GM12878 (cell line): ENCODE measurements around the gene ESR2. TPM values are rescaled to one million over a fixed set of nuclear protein-coding genes. Genes with fewer than 3 reads are reported as not detected.

Experiments
- ATAC-seq: fragments of 200-7000 bp; cut with Tn5 transposase; 3 replicates; pipeline ENCODE4 v1.9.1; 2020; ENCODE audit warnings: mild to moderate bottlenecking, moderate library complexity
- BruUV-seq: library from RNA; stranded (reverse); fragments of 400-500 nt; replicated peaks from 2 replicates; lab custom pipeline; 2021; lab: Mats Ljungman, UMichigan
- CTCF ChIA-PET: fragments of 300-600 bp; sonication (Branson Sonifier 250); formaldehyde crosslinking; extraction: SDS; loops from one replicate; lab custom pipeline; 2021; ENCODE audit warnings: inconsistent platforms; lab: Yijun Ruan, JAX
- POLR2A ChIA-PET: fragments of 350-600 bp; formaldehyde crosslinking; extraction: SDS; loops from one replicate; lab custom pipeline; 2021; ENCODE audit warnings: inconsistent platforms; lab: Charles Lee
- RAD21 ChIA-PET: fragments of 300-600 bp; sonication (Branson Sonifier 250); formaldehyde crosslinking; loops from one replicate; lab custom pipeline; 2023; ENCODE audit warnings: antibody characterized with exemption; ENCODE audit not compliant: unreplicated experiment; lab: Charles Lee
- SMC1A ChIA-PET: fragments of 300-600 bp; sonication (Branson Sonifier 250); formaldehyde crosslinking; loops from one replicate; lab custom pipeline; 2023; ENCODE audit not compliant: unreplicated experiment, uncharacterized antibody; lab: Charles Lee
- DNase-seq: peaks from one replicate; pipeline ENCODE4 v3.0.0-alpha.2; 2011; ENCODE audit warnings: low read depth, low spot score
- FAIRE-seq: peaks from 3 replicates; lab custom pipeline; 2011; peaks lifted over from hg19 to GRCh38; lab: Jason Lieb, UNC
- H2AFZ ChIP-seq: 2 replicates; pipeline ENCODE4 v1.6.0; 2011; ENCODE audit warnings: low read depth, low read length, control low read depth; ENCODE audit not compliant: control insufficient read depth
- H3K27ac ChIP-seq: 2 replicates; pipeline ENCODE4 v1.5.1; 2011; ENCODE audit warnings: control low read depth; ENCODE audit not compliant: control insufficient read depth, insufficient read depth
- H3K27me3 ChIP-seq, 2 experiments: replicated peaks in 1 of 2; 2 replicates each; pipeline versions ENCODE4 v1.6.0 to v1.6.1; 2011; ENCODE audit warnings: low read length in 1 of 2; ENCODE audit not compliant: control insufficient read depth in 2 of 2, insufficient read depth in 2 of 2
- H3K36me3 ChIP-seq, 2 experiments: 2 replicates each; pipeline ENCODE4 v1.5.1; 2011; ENCODE audit warnings: low read length in 1 of 2; ENCODE audit not compliant: control insufficient read depth in 2 of 2, insufficient read depth in 2 of 2
- H3K4me1 ChIP-seq: 2 replicates; pipeline ENCODE4 v1.6.1; 2011; ENCODE audit warnings: mild to moderate bottlenecking, low read length, moderate library complexity, mixed read lengths; ENCODE audit not compliant: control insufficient read depth, insufficient read depth
- H3K4me2 ChIP-seq: 2 replicates; pipeline ENCODE4 v1.6.0; 2011; ENCODE audit warnings: control low read depth; ENCODE audit not compliant: control insufficient read depth, insufficient read depth
- H3K4me3 ChIP-seq: fragments of 200-600 bp; sonication (generic); 2 replicates; pipeline ENCODE4 v1.5.1; 2016
- H3K79me2 ChIP-seq: 2 replicates; pipeline ENCODE4 v1.6.0; 2011; ENCODE audit warnings: low read length; ENCODE audit not compliant: control insufficient read depth, insufficient read depth
- H3K9ac ChIP-seq: 2 replicates; pipeline ENCODE4 v1.8.0; 2011; ENCODE audit warnings: low read length, control low read depth, mixed read lengths; ENCODE audit not compliant: control insufficient read depth, insufficient read depth
- H3K9me3 ChIP-seq: replicated peaks from 3 replicates; pipeline ENCODE4 v1.5.1; 2011; ENCODE audit warnings: mild to moderate bottlenecking, low read length; ENCODE audit not compliant: control insufficient read depth, insufficient read depth
- H4K20me1 ChIP-seq: 2 replicates; pipeline ENCODE4 v1.6.0; 2011; ENCODE audit not compliant: control insufficient read depth, insufficient read depth
- CTCF ChIP-seq, 3 experiments: IDR thresholded peaks in 2 of 3; conservative IDR thresholded peaks in 1 of 3; 2 replicates each; pipeline ENCODE4 v1.5.1; 2011; ENCODE audit warnings: low read depth in 3 of 3, low read length in 3 of 3, mild to moderate bottlenecking in 3 of 3, control low read depth in 2 of 3, moderate library complexity in 2 of 3, inconsistent platforms in 1 of 3, mixed read lengths in 1 of 3; ENCODE audit not compliant: control insufficient read depth in 2 of 3, insufficient read depth in 1 of 3; ENCODE audit errors: extremely low read depth in 1 of 3
- WGBS: methylation state at CpG from one replicate; pipeline ENCODE4 v1.1.6; 2016; ENCODE audit warnings: low lambda C conversion rate; ENCODE audit not compliant: insufficient replicate concordance, insufficient coverage; ENCODE audit errors: missing lambda C conversion rate; 5-methylcytosine and 5-hydroxymethylcytosine counted together
- in situ Hi-C: fragments of 300-500 bp; cut with MboI; formaldehyde crosslinking; loops from 9 replicates; pipeline ENCODE4 v1.14.3; 2018; ENCODE audit warnings: mixed read lengths
- intact Hi-C: fragments of 100-400 bp; cut with micrococcal nuclease; formaldehyde crosslinking; loops from one replicate; pipeline ENCODE4 v1.14.2; 2022; ENCODE audit not compliant: unreplicated experiment
- polyA plus RNA-seq, 11 experiments: library from polyadenylated mRNA; depleted of rRNA in 4 of 11; unstranded in 6 of 11; stranded (reverse) in 5 of 11; fragments of >200 nt; fragmentation: Nextera tagmentation in 4 of 11; fragmentation: Illumina TruSeq in 1 of 11; extraction: Ambion mirVana in 4 of 11; extraction: Trizol in 1 of 11; gene quantifications; 1 replicate in 1 of 11; 2 replicates in 10 of 11; pipeline versions ENCODE4 v1.2.1 to v1.2.3, GENCODE V29; 2011 to 2016; ENCODE audit warnings: inconsistent platforms in 2 of 11, missing spikeins in 2 of 11, low read depth in 1 of 11
- total RNA-seq, 4 experiments: library from RNA; depleted of rRNA in 3 of 4; stranded (reverse); fragments of >200 nt in 3 of 4; fragmentation: Illumina TruSeq in 1 of 4; extraction: Trizol in 1 of 4; gene quantifications; 2 replicates each; pipeline versions ENCODE4 v1.2.1 to v1.2.3, GENCODE V29; 2013 to 2021
- TF ChIP-seq, protein P1 (sequence below): IDR thresholded peaks from 2 replicates; pipeline ENCODE4 v1.6.1; 2012; ENCODE audit warnings: low read length, inconsistent platforms

ESR2 gene
- total and polyA plus RNA-seq, 10 of the 15 experiments (the other 5 are each of a cell fraction or from before 2014, with no cell fraction given): 0.29 to 2.6 (median 0.81) TPM

DNA sequence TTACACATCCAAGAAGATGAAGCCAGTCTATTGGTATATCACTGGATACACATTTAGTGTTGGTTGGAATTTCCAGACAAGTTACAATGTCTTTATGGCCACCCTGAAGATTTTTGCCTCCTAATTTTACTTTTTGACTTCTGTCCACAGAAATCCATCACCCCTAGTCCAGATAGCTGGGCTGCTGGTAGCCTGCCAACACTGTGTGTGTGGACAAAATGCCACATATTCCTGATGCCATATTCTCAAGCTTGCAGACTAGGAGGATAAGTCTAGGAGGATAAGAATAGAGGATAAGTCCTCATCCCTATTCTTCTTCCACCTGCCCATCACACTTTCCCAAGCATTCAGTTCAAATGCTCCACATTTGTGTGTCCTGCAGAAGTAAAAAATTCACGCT is 4.6 kb downstream of the ESR2 start:
- CTCF ChIA-PET: interaction anchor here (0.9 to 3.2 kb wide), 5 partner anchors 10 to 279 kb away, joined by 3 to 12 read pairs (median 4); no protein-coding TSS in a partner anchor
- FAIRE-seq: no peak
- in situ Hi-C loops: no loop called here

More for the DNA sequence above, 4.6 kb downstream of the ESR2 start:
- H3K9ac ChIP-seq: no peak overlapping the region
- no peaks in the 10 kb centered on the region for H4K20me1 ChIP-seq
- no TSS peak for BruUV-seq
- H3K9me3 ChIP-seq: no peaks in the 10 kb centered on the region
- no peak overlapping the region for H3K4me3 ChIP-seq
- H3K36me3 ChIP-seq: no peaks in the 10 kb centered on the region
- H3K27me3 ChIP-seq: no peaks in the 10 kb centered on the region
- no peak overlapping the region for H3K27ac ChIP-seq
- ATAC-seq: no peak
- peaks cover 8% of the 10 kb centered on the region for H3K4me1 ChIP-seq
- TF ChIP-seq, protein P1, sequence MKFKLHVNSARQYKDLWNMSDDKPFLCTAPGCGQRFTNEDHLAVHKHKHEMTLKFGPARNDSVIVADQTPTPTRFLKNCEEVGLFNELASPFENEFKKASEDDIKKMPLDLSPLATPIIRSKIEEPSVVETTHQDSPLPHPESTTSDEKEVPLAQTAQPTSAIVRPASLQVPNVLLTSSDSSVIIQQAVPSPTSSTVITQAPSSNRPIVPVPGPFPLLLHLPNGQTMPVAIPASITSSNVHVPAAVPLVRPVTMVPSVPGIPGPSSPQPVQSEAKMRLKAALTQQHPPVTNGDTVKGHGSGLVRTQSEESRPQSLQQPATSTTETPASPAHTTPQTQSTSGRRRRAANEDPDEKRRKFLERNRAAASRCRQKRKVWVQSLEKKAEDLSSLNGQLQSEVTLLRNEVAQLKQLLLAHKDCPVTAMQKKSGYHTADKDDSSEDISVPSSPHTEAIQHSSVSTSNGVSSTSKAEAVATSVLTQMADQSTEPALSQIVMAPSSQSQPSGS: no peak
- no peak for TF ChIP-seq CTCF (IDR thresholded peaks at IDR 0.05 in 2 of 3, conservative IDR thresholded peaks at IDR 0.05 in 1 of 3; ENCODE audit: control insufficient read depth in 2 of 3, extremely low read depth in 1 of 3, insufficient read depth in 1 of 3, low read depth in 3 of 3, low read length in 3 of 3)
- H3K4me2 ChIP-seq: no peak overlapping the region
- ChIA-PET SMC1A (interaction anchor here (0.8 to 1.7 kb wide), 3 partner anchors 58 to 279 kb away, joined by 3 to 6 read pairs (median 3); no protein-coding TSS in a partner anchor), POLR2A (no interaction called here), RAD21 (interaction anchor here (1.0 kb wide), 1 partner anchor 14 kb away, joined by 4 read pairs; no protein-coding TSS in a partner anchor)
- DNase-seq: no peak
- intact Hi-C loops: no loop called here
- no peaks in the 10 kb centered on the region for H3K79me2 ChIP-seq
- 97% methylated on average over 1 of the region's 1 CpG for WGBS
- H2AFZ ChIP-seq: no peak overlapping the region
